AG10803 (cell line): ENCODE results near the gene TBC1D19.

Experiments used
- DNase-seq: peaks from one replicate; pipeline ENCODE4 v3.0.0; 2010; ENCODE audit warnings: low read depth
- H3K4me3 ChIP-seq: 2 replicates; pipeline ENCODE4 v1.5.1; 2011; ENCODE audit warnings: mild to moderate bottlenecking, low read length, control low read depth
- TF ChIP-seq, protein P1 (sequence below): conservative IDR thresholded peaks from 2 replicates; pipeline ENCODE4 v1.5.1; 2011; ENCODE audit warnings: mild to moderate bottlenecking, low read length, control low read depth, inconsistent platforms

TBC1D19 gene

DNA sequence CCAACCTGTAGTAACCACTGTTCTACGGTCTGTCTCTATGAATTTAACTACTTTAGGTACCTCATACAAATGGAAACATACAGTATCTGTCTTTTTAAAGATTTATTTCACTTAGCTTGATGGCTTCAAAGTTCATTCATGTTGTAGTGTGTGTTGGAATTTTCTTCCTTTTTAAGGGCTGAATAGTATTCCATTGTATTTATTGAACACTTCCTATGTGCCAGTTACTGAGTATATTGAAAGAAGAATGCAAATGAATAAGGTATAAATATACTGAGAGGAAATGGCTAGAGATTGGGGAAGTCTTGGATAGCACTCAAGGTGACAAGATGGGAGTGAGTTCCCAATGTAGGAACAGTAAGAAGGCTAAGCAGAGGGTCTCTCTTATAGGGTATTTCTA lies 17.3 kb downstream of the TBC1D19 start:
- H3K4me3 ChIP-seq, result no peak overlapping the region
- no peak for DNase-seq
- TF ChIP-seq, protein P1, sequence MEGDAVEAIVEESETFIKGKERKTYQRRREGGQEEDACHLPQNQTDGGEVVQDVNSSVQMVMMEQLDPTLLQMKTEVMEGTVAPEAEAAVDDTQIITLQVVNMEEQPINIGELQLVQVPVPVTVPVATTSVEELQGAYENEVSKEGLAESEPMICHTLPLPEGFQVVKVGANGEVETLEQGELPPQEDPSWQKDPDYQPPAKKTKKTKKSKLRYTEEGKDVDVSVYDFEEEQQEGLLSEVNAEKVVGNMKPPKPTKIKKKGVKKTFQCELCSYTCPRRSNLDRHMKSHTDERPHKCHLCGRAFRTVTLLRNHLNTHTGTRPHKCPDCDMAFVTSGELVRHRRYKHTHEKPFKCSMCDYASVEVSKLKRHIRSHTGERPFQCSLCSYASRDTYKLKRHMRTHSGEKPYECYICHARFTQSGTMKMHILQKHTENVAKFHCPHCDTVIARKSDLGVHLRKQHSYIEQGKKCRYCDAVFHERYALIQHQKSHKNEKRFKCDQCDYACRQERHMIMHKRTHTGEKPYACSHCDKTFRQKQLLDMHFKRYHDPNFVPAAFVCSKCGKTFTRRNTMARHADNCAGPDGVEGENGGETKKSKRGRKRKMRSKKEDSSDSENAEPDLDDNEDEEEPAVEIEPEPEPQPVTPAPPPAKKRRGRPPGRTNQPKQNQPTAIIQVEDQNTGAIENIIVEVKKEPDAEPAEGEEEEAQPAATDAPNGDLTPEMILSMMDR, result no peak

DNA sequence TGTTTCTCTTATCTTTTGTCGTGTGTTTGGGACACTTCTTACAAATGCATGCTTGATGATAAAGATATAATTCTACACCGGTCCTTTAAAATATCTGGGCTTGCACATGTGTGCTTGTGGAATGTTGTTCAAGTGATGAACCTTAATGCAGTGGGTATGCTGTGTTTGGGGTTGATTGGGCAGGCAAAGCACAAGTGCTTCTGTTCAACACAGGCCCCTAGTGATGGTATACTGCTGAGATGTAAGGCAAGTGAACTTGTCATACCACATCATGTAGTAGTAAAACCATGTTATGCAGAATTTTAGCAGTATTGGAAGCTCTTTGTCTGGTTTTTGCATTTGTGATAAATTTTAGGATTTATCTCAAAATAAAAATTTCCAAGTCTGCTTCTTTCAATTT lies 23.9 kb downstream of the TBC1D19 start:
- no peak for DNase-seq
- TF ChIP-seq, protein P1, result no peak
- no peak overlapping the region for H3K4me3 ChIP-seq

DNA sequence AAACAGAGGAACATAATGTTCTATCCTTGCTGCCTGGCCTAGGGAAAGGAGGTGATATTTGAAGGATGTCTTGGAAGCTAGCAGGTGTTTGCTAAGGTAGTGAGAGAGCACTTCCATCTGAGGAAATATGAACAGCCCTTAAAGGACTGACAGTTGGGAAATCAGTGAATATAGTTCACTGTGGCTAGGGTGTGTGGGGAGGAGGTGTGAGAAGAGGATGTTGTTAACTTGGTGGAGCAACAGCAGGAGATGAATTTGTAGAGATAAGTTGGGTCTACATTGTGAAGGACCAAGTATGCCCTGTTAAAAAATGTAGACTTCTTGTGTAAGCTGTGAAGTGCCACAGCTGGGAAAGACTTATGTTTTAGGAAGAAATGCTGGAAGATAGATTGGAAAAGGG lies 25.5 kb downstream of the TBC1D19 start:
- TF ChIP-seq, protein P1, result no peak
- no peak overlapping the region for H3K4me3 ChIP-seq
- no peak for DNase-seq

DNA sequence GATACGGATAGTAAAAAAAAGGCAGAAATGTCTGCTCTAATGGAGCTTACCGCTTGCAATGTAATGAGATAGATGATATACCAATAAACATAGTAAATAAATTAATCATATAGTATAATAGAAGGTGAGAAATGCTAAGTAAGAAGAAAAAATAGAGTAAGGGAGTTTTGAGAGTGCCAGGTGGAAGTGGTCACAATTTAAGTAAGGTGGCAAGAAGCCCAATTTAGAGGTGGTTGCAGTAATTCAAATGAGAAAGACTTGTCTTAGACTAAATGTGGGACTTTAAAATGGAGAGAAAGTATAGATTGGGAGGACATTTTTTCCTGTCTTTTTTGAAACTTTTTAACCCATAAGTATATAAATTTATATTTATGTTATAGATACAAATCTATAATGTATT lies 26.0 kb downstream of the TBC1D19 start:
- TF ChIP-seq, protein P1, result no peak
- no peak overlapping the region for H3K4me3 ChIP-seq
- no peak for DNase-seq

DNA sequence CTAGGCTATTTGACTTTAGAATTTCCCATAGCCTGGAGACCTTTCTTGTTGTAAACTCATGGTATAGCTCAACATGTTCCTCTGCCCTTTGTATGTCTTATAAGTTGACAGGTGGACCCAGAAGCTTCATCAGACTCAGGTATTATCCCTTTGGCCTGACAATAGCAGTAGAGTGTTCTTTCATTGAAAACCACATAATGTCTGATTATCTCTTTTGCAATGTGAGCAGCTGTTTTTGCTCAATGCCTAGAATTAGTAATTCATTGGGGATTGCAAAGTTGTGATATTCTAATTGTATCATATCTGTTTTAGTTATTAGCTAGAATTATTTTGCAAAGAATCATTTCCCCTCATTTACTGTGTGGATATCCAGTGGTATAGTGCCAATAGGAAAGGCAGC lies 27.5 kb downstream of the TBC1D19 start:
- TF ChIP-seq, protein P1, result no peak
- no peak overlapping the region for H3K4me3 ChIP-seq
- DNase-seq, result no peak

DNA sequence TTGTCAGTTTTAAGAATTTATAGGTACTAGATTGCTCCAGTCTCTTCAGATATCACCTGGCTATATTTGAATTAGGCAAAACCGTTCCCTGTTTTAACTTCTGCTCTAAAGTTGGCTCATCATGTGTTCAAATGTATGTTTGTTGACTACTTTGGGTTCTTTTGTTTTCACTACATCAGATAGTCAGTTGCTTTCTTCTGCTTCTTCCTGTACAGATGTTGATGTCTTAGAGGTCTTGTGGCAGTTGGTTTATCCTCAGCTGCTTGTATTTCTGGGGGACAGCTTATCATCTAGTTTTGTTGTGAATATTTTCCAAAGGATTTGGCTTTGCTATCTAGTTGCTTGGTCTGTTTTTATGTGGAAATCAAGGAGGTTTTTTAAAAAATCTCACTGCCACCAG lies 28.0 kb downstream of the TBC1D19 start:
- no peak overlapping the region for H3K4me3 ChIP-seq
- DNase-seq, result no peak
- TF ChIP-seq, protein P1, result no peak

DNA sequence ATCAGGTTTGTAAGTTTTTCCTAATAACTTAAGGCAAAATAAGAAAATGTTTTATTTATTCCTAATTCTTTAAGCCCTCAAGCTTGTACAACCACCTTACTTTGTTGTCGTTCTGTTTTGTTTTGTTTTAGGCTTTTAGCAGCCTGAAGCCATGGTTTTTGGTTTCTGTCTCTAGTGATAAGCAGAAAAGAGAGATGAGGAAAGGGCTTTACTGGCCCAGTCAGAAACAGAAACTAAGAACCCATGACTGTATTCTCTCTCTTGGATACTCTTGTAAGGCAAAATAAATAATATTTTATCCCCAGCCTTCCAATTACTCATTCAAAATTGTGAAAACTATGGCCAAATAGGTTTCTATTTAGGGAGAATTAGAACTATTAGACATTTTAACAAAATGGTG lies 29.4 kb downstream of the TBC1D19 start:
- no peak overlapping the region for H3K4me3 ChIP-seq
- TF ChIP-seq, protein P1, result no peak
- DNase-seq, result no peak
